Psoas muscle (tissue), 8 donors: ENCODE data around the gene RNF213. TPM values are rescaled to one million over a fixed set of nuclear protein-coding genes. Genes with fewer than 3 reads are reported as not detected.

Source experiments
- ATAC-seq, 4 donors: fragments of 200-7000 bp; cut with Tn5 transposase; one replicate each; pipeline ENCODE4 v1.9.1; 2020; ENCODE audit warnings: moderate library complexity in 3 of 4, mild to moderate bottlenecking in 2 of 4
- DNase-seq, 2 donors: peaks; one replicate each; pipeline ENCODE4 v3.0.0-alpha.2; 2020
- H3K27ac ChIP-seq: fragments of 200-600 bp; one replicate; pipeline ENCODE4 v1.8.0; 2022
- H3K27me3 ChIP-seq, 3 donors: fragments of 200-600 bp in 1 of 3; one replicate each; pipeline versions ENCODE4 v1.6.1 to v1.8.0; 2013 to 2022; ENCODE audit warnings: low read length in 2 of 3, mild to moderate bottlenecking in 2 of 3, moderate library complexity in 1 of 3; ENCODE audit not compliant: insufficient read depth in 3 of 3
- H3K36me3 ChIP-seq, 2 donors: fragments of 200-600 bp in 1 of 2; one replicate each; pipeline versions ENCODE4 v1.6.1 to v1.8.0; 2013 to 2022; ENCODE audit warnings: low read depth in 1 of 2, mild to moderate bottlenecking in 1 of 2, moderate library complexity in 1 of 2; ENCODE audit not compliant: insufficient read depth in 1 of 2
- H3K4me1 ChIP-seq: fragments of 200-600 bp; one replicate; pipeline ENCODE4 v1.8.0; 2022
- H3K4me3 ChIP-seq: fragments of 200-600 bp; one replicate; pipeline ENCODE4 v1.8.0; 2022; ENCODE audit warnings: mild to moderate bottlenecking
- H3K9me3 ChIP-seq: fragments of 200-600 bp; one replicate; pipeline ENCODE4 v1.8.0; 2022
- CTCF ChIP-seq: fragments of 200-600 bp; IDR thresholded peaks from one replicate; pipeline ENCODE4 v1.8.0; 2022; ENCODE audit warnings: antibody characterized with exemption
- WGBS, 3 donors: extraction: QIAGEN DNeasy Blood & Tissue Kit; methylation state at CpG; one replicate each; pipeline versions ENCODE4 v1.1.6 to v1.1.7; 2013; 5-methylcytosine and 5-hydroxymethylcytosine counted together
- intact Hi-C, 2 donors: fragments of 100-400 bp; cut with DNase I; formaldehyde crosslinking; loops; one replicate each; pipeline versions ENCODE4 v1.11.0 to v1.14.2; 2022
- polyA plus RNA-seq, 3 donors: library from polyadenylated mRNA; stranded (reverse); fragments of 200-250 nt; gene quantifications; one replicate each; pipeline ENCODE4 v1.2.3, GENCODE V29; 2013
- total RNA-seq, 4 donors: library from RNA; stranded (reverse); fragmentation: NEBNext Ultra II Directional in 2 of 4; extraction: Animal tissue kit (Norgen Biotek cat#: 25700) in 2 of 4; gene quantifications; one replicate each; pipeline versions ENCODE4 v1.2.1 to v1.2.4, GENCODE V29; 2021 to 2023
- donor health status: healthy with polysubstance abuse.
- donor health status: DM: no; HTN: no; CAD: no; lungs with moderate emphysema.
- donor health status: Bipolar disorder and iron deficiency.
- donor health status: healthy.
- donor health status: DM: yes; HTN: yes; CAD: no.
- donor health status: DM: no; HTN: no; CAD: no.
- donor health status: DM: no; HTN: no; CAD: no.
- donor health status: DM: yes; HTN: yes; CAD: no.

Gene RNF213
- total and polyA plus RNA-seq, 7 donors = 10.2 to 42.0 (median 33.7) TPM

GRCh38 chr17:80430446-80431245 is 170.0 kb downstream of the RNF213 start:
- Histone ChIP-seq H3K27ac (no peak overlapping the region), H3K4me3 (no peak overlapping the region), H3K36me3 (peaks cover 0 to 23% of the 10 kb centered on the region in 2 donors), H3K9me3 (no peaks in the 10 kb centered on the region), H3K27me3 (no peaks in the 10 kb centered on the region), H3K4me1 (peaks cover 3% of the 10 kb centered on the region)
- DNase-seq = peak in 1 of 2 donors; percentile 50
- 87 to 89% (median 88%) methylated on average over 15 of the region's 15 CpGs for WGBS, 3 donors
- intact Hi-C loops = loop anchor here in 1 of 2 donors (5.0 kb wide), 1 partner anchor 147 kb away; no protein-coding TSS in a partner anchor
- ATAC-seq = no peak
- TF ChIP-seq CTCF = no peak

DNA sequence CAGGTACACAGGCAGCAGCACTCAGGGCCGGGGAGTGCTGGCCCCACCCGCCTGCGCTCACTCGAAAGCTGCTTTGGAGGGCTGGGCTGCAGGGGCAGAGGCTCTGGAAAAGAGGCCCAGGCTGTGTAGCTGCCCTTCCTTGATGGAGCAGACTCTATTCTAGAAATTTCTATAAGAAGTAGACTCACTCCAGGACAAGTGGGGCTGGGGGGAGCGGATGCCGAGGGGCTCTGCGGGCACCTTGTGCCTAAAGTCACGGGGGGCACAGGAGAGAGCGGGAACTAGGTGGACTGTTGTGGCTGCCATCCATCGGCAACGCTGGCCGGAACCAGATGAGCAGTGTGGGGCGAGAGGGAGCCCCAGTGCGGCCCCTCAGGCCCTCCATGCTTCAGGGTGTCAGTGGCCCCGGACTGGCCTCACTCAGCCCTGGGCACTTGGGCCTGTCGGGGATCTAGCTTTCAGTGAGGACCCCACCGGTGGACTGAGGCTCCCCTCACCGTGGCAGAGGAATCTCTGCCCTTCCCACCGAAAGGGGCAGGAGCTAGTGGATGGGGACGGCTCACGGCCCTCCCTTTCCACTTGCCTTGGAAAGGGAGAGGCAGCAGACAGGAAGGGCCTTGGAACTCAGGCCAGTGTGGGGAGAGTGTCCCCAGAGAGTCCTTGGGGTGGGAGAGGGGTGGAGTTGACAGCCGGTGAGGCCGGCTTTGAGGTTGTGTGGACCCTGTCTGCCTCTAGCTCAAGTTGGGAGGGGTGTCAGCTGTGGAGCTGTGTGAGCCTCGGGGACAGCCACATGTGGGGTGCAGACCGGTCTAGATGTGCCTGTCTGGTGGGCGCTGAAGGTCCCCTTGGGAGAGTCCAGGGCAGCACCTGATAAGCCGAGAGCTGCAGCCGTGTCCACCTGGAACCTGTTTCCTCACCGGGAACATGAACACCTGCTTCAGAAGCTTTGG is 170.9 kb downstream of the RNF213 start:
- peak in 1 of 2 donors; percentile 35 for DNase-seq
- WGBS, 3 donors = 86 to 89% (median 88%) methylated on average over 29 of the region's 29 CpGs
- peaks cover 0 to 27% of the 10 kb centered on the region in 2 donors for H3K36me3 ChIP-seq
- no peaks in the 10 kb centered on the region for H3K27me3 ChIP-seq
- TF ChIP-seq CTCF = no peak
- no peak for ATAC-seq
- peaks cover 3% of the 10 kb centered on the region for H3K4me1 ChIP-seq
- no peak overlapping the region for H3K4me3 ChIP-seq
- no peaks in the 10 kb centered on the region for H3K9me3 ChIP-seq
- intact Hi-C loops = loop anchor here in 1 of 2 donors (5.0 kb wide), 1 partner anchor 146 kb away; no protein-coding TSS in a partner anchor
- H3K27ac ChIP-seq = no peak overlapping the region

DNA sequence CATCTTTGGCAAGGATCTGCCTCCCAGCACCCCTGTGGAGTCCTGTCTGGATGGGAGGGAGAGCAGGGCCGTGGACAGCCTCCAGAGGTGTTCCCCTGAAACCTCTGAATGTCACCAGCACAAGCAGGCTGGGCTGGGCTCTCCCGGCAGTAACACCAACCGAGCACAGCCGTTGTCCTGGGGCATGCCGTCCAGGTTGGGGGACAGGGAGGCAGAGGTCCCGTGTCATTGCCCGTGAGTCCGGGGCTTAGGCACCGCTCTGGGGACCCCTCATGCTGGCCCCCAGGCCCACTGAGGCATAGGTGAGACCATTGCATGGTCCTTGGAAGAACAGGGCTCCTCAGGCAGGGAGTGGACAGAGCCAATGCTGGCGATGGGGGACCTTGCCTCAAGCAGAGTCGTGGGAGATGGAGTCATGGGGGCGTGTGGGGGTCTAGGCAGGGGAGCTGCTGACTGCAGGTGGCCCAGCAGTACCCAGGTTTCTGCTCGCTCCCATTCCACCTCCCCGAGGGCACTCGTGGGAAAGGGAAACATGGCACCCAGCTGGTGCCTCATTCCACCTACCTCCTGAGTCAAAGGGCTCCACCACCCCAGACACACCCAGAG is 171.8 kb downstream of the RNF213 start:
- H3K27me3 ChIP-seq = no peaks in the 10 kb centered on the region
- DNase-seq = peak in 1 of 2 donors; percentile 36
- no peak overlapping the region for H3K4me3 ChIP-seq
- no peaks in the 10 kb centered on the region for H3K9me3 ChIP-seq
- 73 to 81% (median 78%) methylated on average over 15 of the region's 15 CpGs for WGBS, 3 donors
- intact Hi-C loops = loop anchor here in 1 of 2 donors (5.0 kb wide), 1 partner anchor 145 kb away; no protein-coding TSS in a partner anchor
- ATAC-seq = no peak
- no peak overlapping the region for H3K27ac ChIP-seq
- H3K36me3 ChIP-seq = peaks cover 0 to 32% of the 10 kb centered on the region in 2 donors
- TF ChIP-seq CTCF = no peak
- H3K4me1 ChIP-seq = no peaks in the 10 kb centered on the region

DNA sequence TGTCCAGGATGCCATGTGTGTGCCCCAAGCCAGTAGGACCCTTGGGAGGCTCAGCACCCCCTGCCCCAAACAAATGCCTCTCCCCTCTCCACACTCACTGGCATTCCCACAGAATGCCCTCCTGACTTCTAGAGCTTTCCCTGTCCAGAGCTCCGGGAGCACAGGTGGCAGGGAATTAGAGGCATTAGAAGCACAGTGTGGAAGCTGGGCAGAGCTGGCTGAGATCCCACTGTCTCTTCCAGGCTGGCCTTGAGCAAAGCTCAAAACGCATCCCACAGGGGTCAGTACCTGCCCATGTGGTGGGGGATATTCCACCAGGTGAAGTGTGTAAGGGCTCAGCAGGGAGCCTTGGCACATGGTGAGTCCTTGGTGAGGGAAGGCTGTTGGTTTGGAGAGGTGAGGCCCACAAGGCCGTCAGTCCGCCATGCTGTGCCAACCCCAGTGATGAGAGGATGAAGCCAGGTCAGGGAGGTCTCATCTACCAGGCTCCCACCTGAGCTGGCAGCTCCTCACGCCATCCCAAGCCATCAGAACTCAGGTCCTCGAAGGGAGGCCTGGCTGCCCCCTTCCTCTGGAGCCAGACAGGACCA is 172.4 kb downstream of the RNF213 start:
- DNase-seq = peak in 1 of 2 donors; percentile 18
- WGBS, 3 donors = 74 to 83% (median 76%) methylated on average over 6 of the region's 6 CpGs
- ATAC-seq = no peak
- TF ChIP-seq CTCF = no peak
- no peaks in the 10 kb centered on the region for H3K27me3 ChIP-seq
- peaks cover 0 to 31% of the 10 kb centered on the region in 2 donors for H3K36me3 ChIP-seq
- H3K27ac ChIP-seq = no peak overlapping the region
- H3K9me3 ChIP-seq = no peaks in the 10 kb centered on the region
- no peak overlapping the region for H3K4me3 ChIP-seq
- H3K4me1 ChIP-seq = no peaks in the 10 kb centered on the region
- intact Hi-C loops = loop anchor here in 1 of 2 donors (5.0 kb wide), 1 partner anchor 144 kb away; no protein-coding TSS in a partner anchor
